Measurements from ENCODE around the gene PARP6.

The PARP6 gene

DNA sequence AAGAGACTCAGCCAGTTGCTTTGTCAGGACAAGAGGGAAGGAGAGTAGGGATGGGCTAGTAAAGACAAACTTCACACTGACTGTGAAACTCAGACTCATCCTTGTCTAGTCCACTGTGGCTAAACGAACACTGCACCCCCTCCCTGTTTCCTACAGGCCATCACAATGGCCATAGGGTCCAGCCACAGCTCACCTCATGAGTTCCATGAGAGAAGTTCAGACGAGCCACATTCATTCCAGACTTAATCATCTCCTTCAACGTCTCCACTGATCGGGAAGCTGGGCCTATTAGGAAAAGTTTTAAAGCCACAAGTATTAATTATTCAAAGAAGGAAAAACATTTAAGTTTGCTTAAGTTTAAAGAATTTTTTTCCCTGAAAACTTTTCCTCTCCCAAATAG is 55.1 kb downstream of the PARP6 start:
- TF ChIP-seq, protein P1, sequence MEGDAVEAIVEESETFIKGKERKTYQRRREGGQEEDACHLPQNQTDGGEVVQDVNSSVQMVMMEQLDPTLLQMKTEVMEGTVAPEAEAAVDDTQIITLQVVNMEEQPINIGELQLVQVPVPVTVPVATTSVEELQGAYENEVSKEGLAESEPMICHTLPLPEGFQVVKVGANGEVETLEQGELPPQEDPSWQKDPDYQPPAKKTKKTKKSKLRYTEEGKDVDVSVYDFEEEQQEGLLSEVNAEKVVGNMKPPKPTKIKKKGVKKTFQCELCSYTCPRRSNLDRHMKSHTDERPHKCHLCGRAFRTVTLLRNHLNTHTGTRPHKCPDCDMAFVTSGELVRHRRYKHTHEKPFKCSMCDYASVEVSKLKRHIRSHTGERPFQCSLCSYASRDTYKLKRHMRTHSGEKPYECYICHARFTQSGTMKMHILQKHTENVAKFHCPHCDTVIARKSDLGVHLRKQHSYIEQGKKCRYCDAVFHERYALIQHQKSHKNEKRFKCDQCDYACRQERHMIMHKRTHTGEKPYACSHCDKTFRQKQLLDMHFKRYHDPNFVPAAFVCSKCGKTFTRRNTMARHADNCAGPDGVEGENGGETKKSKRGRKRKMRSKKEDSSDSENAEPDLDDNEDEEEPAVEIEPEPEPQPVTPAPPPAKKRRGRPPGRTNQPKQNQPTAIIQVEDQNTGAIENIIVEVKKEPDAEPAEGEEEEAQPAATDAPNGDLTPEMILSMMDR (conservative IDR thresholded peaks at IDR 0.05; ENCODE audit: control insufficient read depth, insufficient read depth, low read depth, low read length): no peak

DNA sequence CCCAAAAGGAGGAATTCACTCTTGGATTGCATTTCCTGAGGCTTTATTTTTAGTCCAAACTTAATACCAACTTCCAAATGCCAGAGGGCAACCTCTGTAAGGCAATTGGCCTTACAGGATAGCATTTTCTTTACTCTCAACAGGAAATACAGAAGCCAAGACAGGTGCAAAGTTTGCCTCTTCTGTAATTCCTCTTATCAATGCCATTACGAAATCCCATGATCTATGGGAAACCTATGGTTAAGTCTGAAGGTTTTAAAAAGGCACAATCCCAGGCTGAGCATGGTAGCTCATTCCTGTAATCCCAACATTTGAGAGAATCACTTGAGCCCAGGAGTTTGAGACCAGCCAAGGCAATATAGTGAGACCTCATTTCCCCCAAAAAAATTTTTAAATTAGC is 56.3 kb downstream of the PARP6 start:
- TF ChIP-seq, protein P1 (conservative IDR thresholded peaks at IDR 0.05; ENCODE audit: control insufficient read depth, insufficient read depth, low read depth, low read length): no peak
- no peak overlapping the region for H3K4me3 ChIP-seq (ENCODE audit: control insufficient read depth, low read depth, low read length)
- no peak for DNase-seq (ENCODE audit: low read depth)

More for the DNA sequence above, 55.1 kb downstream of the PARP6 start:
- DNase-seq (ENCODE audit: low read depth): no peak
- H3K4me3 ChIP-seq (ENCODE audit: control insufficient read depth, low read depth, low read length): no peak overlapping the region

DNA sequence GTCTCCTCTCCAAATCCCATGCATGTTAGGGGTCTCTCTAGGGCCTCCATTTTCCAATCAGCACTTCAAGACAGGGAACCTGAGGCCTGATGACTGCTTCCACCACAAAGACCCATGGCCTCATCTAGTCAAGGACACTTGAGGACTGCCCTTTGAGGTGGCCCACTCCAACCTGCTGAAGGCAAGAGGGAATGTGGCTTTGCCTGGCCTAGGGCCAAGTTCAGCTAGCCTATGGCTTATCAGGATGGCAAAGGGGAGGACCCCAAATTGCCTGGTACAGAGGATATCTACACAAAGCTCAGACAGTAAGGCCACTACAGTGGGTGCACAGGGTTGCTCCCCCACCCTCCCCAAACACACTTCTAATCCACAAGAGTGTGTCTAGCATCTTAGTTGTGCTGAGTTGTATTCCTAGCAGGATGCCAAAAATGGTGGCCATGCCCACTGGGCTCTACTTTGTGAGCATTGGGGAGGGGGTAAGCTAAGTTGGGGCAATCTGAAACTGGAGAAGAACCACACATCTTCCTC is 64.7 kb downstream of the PARP6 start:
- TF ChIP-seq, protein P1 (conservative IDR thresholded peaks at IDR 0.05; ENCODE audit: control insufficient read depth, insufficient read depth, low read depth, low read length): no peak
- no peak overlapping the region for H3K4me3 ChIP-seq (ENCODE audit: control insufficient read depth, low read depth, low read length)
- no peak for DNase-seq (ENCODE audit: low read depth)

DNA sequence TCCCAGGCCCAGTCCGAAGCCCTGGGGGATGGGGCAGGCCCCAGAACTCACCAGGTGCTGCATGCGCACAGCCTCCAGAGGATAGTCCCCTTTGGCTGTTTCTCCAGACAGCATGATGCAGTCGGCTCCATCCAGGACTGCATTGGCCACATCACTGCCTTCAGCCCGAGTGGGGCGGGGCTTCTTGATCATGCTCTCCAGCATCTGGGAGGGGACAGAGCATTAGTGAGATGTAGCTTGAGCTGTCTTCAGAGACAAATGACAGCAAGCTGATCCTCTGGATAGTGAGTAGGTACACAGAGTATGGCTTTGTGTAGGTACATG is 65.7 kb downstream of the PARP6 start:
- TF ChIP-seq, protein P1 (conservative IDR thresholded peaks at IDR 0.05; ENCODE audit: control insufficient read depth, insufficient read depth, low read depth, low read length): no peak
- DNase-seq (ENCODE audit: low read depth): no peak
- no peak overlapping the region for H3K4me3 ChIP-seq (ENCODE audit: control insufficient read depth, low read depth, low read length)

DNA sequence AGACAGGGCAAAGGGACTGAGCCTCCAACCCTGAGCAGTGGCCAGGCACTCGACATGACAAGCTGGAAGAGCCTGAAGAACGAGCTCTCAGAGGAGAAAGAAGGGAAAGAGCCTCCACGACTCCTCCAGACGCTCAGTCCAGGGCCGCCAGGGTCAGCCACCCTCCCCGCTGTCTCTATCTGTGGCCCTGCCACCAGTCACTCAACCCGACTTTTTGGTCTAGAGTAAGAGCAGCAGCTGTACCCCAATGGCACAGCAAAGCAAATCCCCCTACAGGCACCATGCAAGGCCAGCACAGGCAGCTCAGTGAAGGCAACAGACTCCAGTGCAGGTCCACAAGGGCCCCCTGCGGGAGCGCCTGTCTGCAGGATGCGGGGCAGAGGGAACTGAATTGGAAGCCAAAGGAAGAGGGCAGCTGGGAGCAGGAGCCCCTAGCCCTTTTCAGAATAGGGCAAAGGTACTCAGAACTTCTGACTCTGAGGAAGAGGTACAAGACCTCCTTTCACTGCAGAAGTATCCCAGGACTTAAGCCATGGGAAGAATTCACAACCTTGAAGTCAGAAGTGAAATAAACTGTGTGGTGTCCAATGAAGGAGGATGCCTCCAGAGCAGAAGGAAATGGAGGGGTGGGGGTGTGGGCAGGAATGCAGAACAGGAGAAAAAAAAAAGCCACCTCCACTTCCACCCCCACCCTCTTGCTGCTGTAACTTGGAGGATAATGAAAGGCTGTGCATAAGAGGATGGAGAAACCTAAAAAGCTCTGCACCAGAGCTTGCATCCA is 66.3 kb downstream of the PARP6 start:
- no peak overlapping the region for H3K4me3 ChIP-seq (ENCODE audit: control insufficient read depth, low read depth, low read length)
- TF ChIP-seq, protein P1 (conservative IDR thresholded peaks at IDR 0.05; ENCODE audit: control insufficient read depth, insufficient read depth, low read depth, low read length): no peak
- DNase-seq (ENCODE audit: low read depth): no peak

DNA sequence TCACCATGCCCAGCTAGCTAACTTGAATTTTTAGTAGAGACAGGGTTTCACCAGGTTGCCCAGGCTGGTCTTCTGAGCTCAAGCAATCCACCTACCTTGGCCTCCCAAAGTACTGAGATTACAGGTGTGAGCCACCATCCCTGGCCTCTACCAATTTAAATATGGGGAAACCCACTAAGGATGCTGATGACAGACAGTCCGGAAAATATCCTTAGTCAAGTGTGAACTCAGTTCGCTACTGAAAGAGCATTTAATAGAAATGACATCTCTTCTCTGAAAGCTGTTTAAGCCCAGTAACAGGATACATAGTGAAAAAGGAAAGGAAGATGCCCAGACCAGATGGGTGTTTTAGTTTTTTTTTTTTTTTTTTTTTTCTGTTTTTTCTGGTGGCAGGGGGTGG is 67.1 kb downstream of the PARP6 start:
- DNase-seq (ENCODE audit: low read depth): no peak
- TF ChIP-seq, protein P1 (conservative IDR thresholded peaks at IDR 0.05; ENCODE audit: control insufficient read depth, insufficient read depth, low read depth, low read length): no peak

More for the DNA sequence above, 67.1 kb downstream of the PARP6 start:
- H3K4me3 ChIP-seq (ENCODE audit: control insufficient read depth, low read depth, low read length): no peak overlapping the region
